K562 (cell line): ENCODE measurements around the gene DTNBP1.
"Not testable (repeated sequence)": the region's sequence is repeated elsewhere in the genome, so short reads cannot be mapped to it uniquely, and the experiment has no call there.

ENCODE experiments used
- BCOR ChIP-seq: fragments of 450-650 bp; IDR thresholded peaks from 2 replicates; pipeline ENCODE4 v1.6.1; 2016
- E2F1 ChIP-seq: sonication (generic); formaldehyde crosslinking; IDR thresholded peaks from 2 replicates; pipeline ENCODE4 v1.8.1; 2023; ENCODE audit warnings: mild to moderate bottlenecking, missing genetic modification reagents, moderate library complexity
- GTF2F1 ChIP-seq: IDR thresholded peaks from 2 replicates; pipeline ENCODE4 v1.6.1; 2011; ENCODE audit warnings: low read depth, low read length, improper control_type of control experiment
- HMGXB4 ChIP-seq: sonication (generic); formaldehyde crosslinking; IDR thresholded peaks from 2 replicates; pipeline ENCODE4 v1.8.1; 2023; ENCODE audit warnings: mild to moderate bottlenecking, missing genetic modification reagents
- MYC ChIP-seq, 2 experiments: fragments of 250-450 bp in 1 of 2; sonication (Bioruptor Pico) in 1 of 2; IDR thresholded peaks; 2 replicates each; pipeline versions ENCODE4 v1.5.1 to v1.6.1; 2012 to 2021; ENCODE audit warnings: low read depth in 2 of 2, borderline replicate concordance in 1 of 2, improper control_type of control experiment in 1 of 2, low read length in 1 of 2, mild to moderate bottlenecking in 1 of 2, moderate library complexity in 1 of 2
- SETDB1 ChIP-seq: IDR thresholded peaks from one replicate; pipeline ENCODE4 v1.6.1; 2012; ENCODE audit warnings: low read length, control low read depth, inconsistent platforms
- TBL1XR1 ChIP-seq, 2 experiments: IDR thresholded peaks; 2 replicates each; pipeline ENCODE4 v1.6.1; 2012; ENCODE audit warnings: improper control_type of control experiment in 2 of 2, low read length in 2 of 2, mild to moderate bottlenecking in 1 of 2
- TCF7 ChIP-seq: sonication (generic); IDR thresholded peaks from 2 replicates; pipeline ENCODE4 v1.6.1; 2016; ENCODE audit warnings: antibody characterized with exemption, borderline replicate concordance
- TF ChIP-seq, protein P1 (sequence below), 3 experiments: IDR thresholded peaks in 2 of 3; conservative IDR thresholded peaks in 1 of 3; 2 replicates each; pipeline ENCODE4 v1.5.1; 2011 to 2012; ENCODE audit warnings: low read length in 3 of 3, mild to moderate bottlenecking in 3 of 3, control low read depth in 2 of 3, improper control_type of control experiment in 1 of 3, inconsistent platforms in 1 of 3, low read depth in 1 of 3, mixed read lengths in 1 of 3, moderate library complexity in 1 of 3; ENCODE audit not compliant: insufficient read depth in 2 of 3

DNA sequence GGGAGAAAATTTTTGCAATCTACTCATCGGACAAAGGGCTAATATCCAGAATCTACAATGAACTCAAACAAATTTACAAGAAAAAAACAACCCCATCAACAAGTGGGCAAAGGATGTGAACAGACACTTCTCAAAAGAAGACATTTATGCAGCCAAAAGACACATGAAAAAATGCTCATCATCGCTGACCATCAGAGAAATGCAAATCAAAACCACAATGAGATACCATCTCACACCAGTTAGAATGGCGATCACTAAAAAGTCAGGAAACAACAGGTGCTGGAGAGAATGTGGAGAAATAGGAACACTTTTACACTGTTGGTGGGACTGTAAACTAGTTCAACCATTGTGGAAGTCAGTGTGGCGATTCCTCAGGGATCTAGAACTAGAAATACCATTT is 4.1 kb upstream of the DTNBP1 start:
- TF ChIP-seq HMGXB4; SETDB1; TBL1XR1 (IDR thresholded peaks at IDR 0.05; ENCODE audit: low read length in 2 of 2); BCOR; MYC (IDR thresholded peaks at IDR 0.05; ENCODE audit: low read depth, low read length); MYC (CRISPR knock-in tag; IDR thresholded peaks at IDR 0.05; ENCODE audit: borderline replicate concordance, low read depth); E2F1 (CRISPR knock-in tag); GTF2F1; TCF7: not testable (repeated sequence)
- TF ChIP-seq, protein P1, sequence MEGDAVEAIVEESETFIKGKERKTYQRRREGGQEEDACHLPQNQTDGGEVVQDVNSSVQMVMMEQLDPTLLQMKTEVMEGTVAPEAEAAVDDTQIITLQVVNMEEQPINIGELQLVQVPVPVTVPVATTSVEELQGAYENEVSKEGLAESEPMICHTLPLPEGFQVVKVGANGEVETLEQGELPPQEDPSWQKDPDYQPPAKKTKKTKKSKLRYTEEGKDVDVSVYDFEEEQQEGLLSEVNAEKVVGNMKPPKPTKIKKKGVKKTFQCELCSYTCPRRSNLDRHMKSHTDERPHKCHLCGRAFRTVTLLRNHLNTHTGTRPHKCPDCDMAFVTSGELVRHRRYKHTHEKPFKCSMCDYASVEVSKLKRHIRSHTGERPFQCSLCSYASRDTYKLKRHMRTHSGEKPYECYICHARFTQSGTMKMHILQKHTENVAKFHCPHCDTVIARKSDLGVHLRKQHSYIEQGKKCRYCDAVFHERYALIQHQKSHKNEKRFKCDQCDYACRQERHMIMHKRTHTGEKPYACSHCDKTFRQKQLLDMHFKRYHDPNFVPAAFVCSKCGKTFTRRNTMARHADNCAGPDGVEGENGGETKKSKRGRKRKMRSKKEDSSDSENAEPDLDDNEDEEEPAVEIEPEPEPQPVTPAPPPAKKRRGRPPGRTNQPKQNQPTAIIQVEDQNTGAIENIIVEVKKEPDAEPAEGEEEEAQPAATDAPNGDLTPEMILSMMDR (IDR thresholded peaks at IDR 0.05 in 2 of 3, conservative IDR thresholded peaks at IDR 0.05 in 1 of 3; ENCODE audit: insufficient read depth in 2 of 3, low read depth in 1 of 3, low read length in 3 of 3): not testable (repeated sequence)
